KMS-11 (cell line): Measurements from ENCODE around the gene SLC22A12.
"Not testable (repeated sequence)": the region's sequence is repeated elsewhere in the genome, so short reads cannot be mapped to it uniquely, and the experiment has no call there.

Source experiments
- H2AFZ ChIP-seq: fragments of 200-600 bp; sonication (generic); 2 replicates; pipeline ENCODE4 v1.6.1; 2016; ENCODE audit warnings: antibody characterized with exemption, mixed run types, low read depth
- H3K27ac ChIP-seq: fragments of 200-600 bp; sonication (generic); 2 replicates; pipeline ENCODE4 v1.6.1; 2016; ENCODE audit warnings: mild to moderate bottlenecking, mixed run types
- H3K27me3 ChIP-seq: fragments of 200-600 bp; sonication (generic); 2 replicates; pipeline ENCODE4 v1.6.1; 2017; ENCODE audit warnings: mild to moderate bottlenecking, low read depth, mixed run types, moderate library complexity; ENCODE audit not compliant: insufficient read depth
- H3K36me3 ChIP-seq: fragments of 200-600 bp; sonication (generic); 2 replicates; pipeline ENCODE4 v1.6.1; 2017; ENCODE audit warnings: mild to moderate bottlenecking, mixed run types; ENCODE audit not compliant: insufficient read depth
- H3K4me1 ChIP-seq: fragments of 200-600 bp; sonication (generic); 2 replicates; pipeline ENCODE4 v1.6.1; 2016; ENCODE audit warnings: mild to moderate bottlenecking, low read depth, mixed run types; ENCODE audit not compliant: poor library complexity, severe bottlenecking
- H3K4me2 ChIP-seq: fragments of 200-600 bp; sonication (generic); 2 replicates; pipeline ENCODE4 v1.7.0; 2016; ENCODE audit warnings: mild to moderate bottlenecking, mixed run types
- H3K4me3 ChIP-seq: fragments of 200-600 bp; sonication (generic); IDR thresholded peaks from 2 replicates; pipeline ENCODE4 v1.6.1; 2017; ENCODE audit warnings: low read depth, low read length, mixed read lengths; ENCODE audit not compliant: insufficient read depth
- H3K79me2 ChIP-seq: fragments of 200-600 bp; sonication (generic); 2 replicates; pipeline ENCODE4 v1.6.1; 2016; ENCODE audit warnings: low read depth, mixed run types; ENCODE audit not compliant: insufficient read depth
- H3K9ac ChIP-seq: fragments of 200-600 bp; sonication (generic); 2 replicates; pipeline ENCODE4 v1.6.1; 2016; ENCODE audit warnings: mild to moderate bottlenecking, mixed run types
- H4K20me1 ChIP-seq: fragments of 200-600 bp; sonication (generic); 2 replicates; pipeline ENCODE4 v1.6.1; 2016; ENCODE audit warnings: mild to moderate bottlenecking, mixed run types; ENCODE audit not compliant: insufficient read depth
- CTCF ChIP-seq: fragments of 200-600 bp; sonication (generic); conservative IDR thresholded peaks from 2 replicates; pipeline ENCODE4 v1.6.1; 2017; ENCODE audit warnings: low read depth, mild to moderate bottlenecking, antibody characterized with exemption, low read length, moderate library complexity, mixed read lengths

Gene SLC22A12

GRCh38 chr11:64558869-64559268 is 32.2 kb upstream of the SLC22A12 start:
- TF ChIP-seq CTCF, result no peak

GRCh38 chr11:64559351-64560138 is 31.5 kb upstream of the SLC22A12 start:
- no peak for TF ChIP-seq CTCF
- no peaks in the 10 kb centered on the region for H4K20me1 ChIP-seq
- H3K79me2 ChIP-seq, result no peaks in the 10 kb centered on the region
- no peak overlapping the region for H3K27ac ChIP-seq
- H3K27me3 ChIP-seq, result peaks cover 85% of the 10 kb centered on the region
- H3K36me3 ChIP-seq, result no peaks in the 10 kb centered on the region
- H3K4me1 ChIP-seq, result no peaks in the 10 kb centered on the region
- no peak overlapping the region for H3K4me2 ChIP-seq
- H2AFZ ChIP-seq, result no peak overlapping the region
- no peak overlapping the region for H3K9ac ChIP-seq
- no peak overlapping the region for H3K4me3 ChIP-seq

More at GRCh38 chr11:64558869-64559268, 32.2 kb upstream of the SLC22A12 start:
- no peaks in the 10 kb centered on the region for H3K4me1 ChIP-seq
- no peak overlapping the region for H3K4me3 ChIP-seq
- peaks cover 87% of the 10 kb centered on the region for H3K27me3 ChIP-seq
- H3K4me2 ChIP-seq, result no peak overlapping the region
- no peak overlapping the region for H3K27ac ChIP-seq
- no peaks in the 10 kb centered on the region for H3K79me2 ChIP-seq
- no peaks in the 10 kb centered on the region for H3K36me3 ChIP-seq
- no peaks in the 10 kb centered on the region for H4K20me1 ChIP-seq
- H3K9ac ChIP-seq, result no peak overlapping the region
- H2AFZ ChIP-seq, result no peak overlapping the region

- Histone ChIP-seq H3K4me2 (no peak overlapping the region), H2AFZ (no peak overlapping the region), H3K27ac (no peak overlapping the region), H4K20me1 (no peaks in the 10 kb centered on the region), H3K36me3 (no peaks in the 10 kb centered on the region), H3K27me3 (peaks cover 78% of the 10 kb centered on the region), H3K4me1 (no peaks in the 10 kb centered on the region), H3K79me2 (no peaks in the 10 kb centered on the region), H3K4me3 (no peak overlapping the region), H3K9ac (no peak overlapping the region)
- TF ChIP-seq CTCF, result no peak
Observed at GRCh38 chr11:64560139-64560771, 30.8 kb upstream of the SLC22A12 start.

- no peaks in the 10 kb centered on the region for H3K4me1 ChIP-seq
- H3K27me3 ChIP-seq, result peaks cover 72% of the 10 kb centered on the region
- H3K36me3 ChIP-seq, result no peaks in the 10 kb centered on the region
- H2AFZ ChIP-seq, result no peak overlapping the region
- H3K9ac ChIP-seq, result no peak overlapping the region
- no peaks in the 10 kb centered on the region for H3K79me2 ChIP-seq
- no peak overlapping the region for H3K27ac ChIP-seq
- no peaks in the 10 kb centered on the region for H4K20me1 ChIP-seq
- H3K4me2 ChIP-seq, result no peak overlapping the region
- no peak for TF ChIP-seq CTCF
- H3K4me3 ChIP-seq, result no peak overlapping the region
Observed at GRCh38 chr11:64560941-64561340, 30.1 kb upstream of the SLC22A12 start.

GRCh38 chr11:64561429-64561828 is 29.6 kb upstream of the SLC22A12 start:
- H4K20me1 ChIP-seq, H3K4me1 ChIP-seq, H3K79me2 ChIP-seq, H3K27ac ChIP-seq, H3K36me3 ChIP-seq, H3K9ac ChIP-seq, H2AFZ ChIP-seq, H3K4me2 ChIP-seq, H3K4me3 ChIP-seq: not testable (repeated sequence)
- H3K27me3 ChIP-seq, result peaks cover 67% of the 10 kb centered on the region
